ENCODE data around the gene GRHL1. TPM values are rescaled to one million over a fixed set of nuclear protein-coding genes. Genes with fewer than 3 reads are reported as not detected.

Gene GRHL1
- total RNA-seq, 1 experiment from 2014 or later, result 2.5 TPM

GRCh38 chr2:10046931-10047330, 95.4 kb downstream of the GRHL1 start:
- H2BK120ac ChIP-seq (ENCODE audit: low read depth, low read length, poor library complexity, severe bottlenecking), result no peak overlapping the region
- H2BK20ac ChIP-seq (ENCODE audit: low read depth, low read length, poor library complexity, severe bottlenecking), result no peak overlapping the region
- H3K27ac ChIP-seq (ENCODE audit: insufficient read length, low read depth, low read length), result no peak overlapping the region
- H3K23ac ChIP-seq (ENCODE audit: insufficient read length, low read depth, low read length), result no peak overlapping the region
- no peaks in the 10 kb centered on the region for H3K79me1 ChIP-seq (ENCODE audit: insufficient read depth, low read depth, low read length, poor library complexity, severe bottlenecking)
- no peaks in the 10 kb centered on the region; the same call in 1 of the 2 replicates for H3K27me3 ChIP-seq (ENCODE audit: insufficient read depth, low read length)
- peak overlapping the region in 1 of 3 experiments; percentile 41; a peak in 2 of 7 replicates for H3K27ac Mint-ChIP-seq
- no peak overlapping the region for H4K8ac ChIP-seq (replicated peaks; ENCODE audit: insufficient read length, low read depth, low read length)
- H4K20me1 ChIP-seq (ENCODE audit: control insufficient read depth, insufficient read depth, insufficient read length), result no peaks in the 10 kb centered on the region
- no peak overlapping the region for H3K18ac ChIP-seq (ENCODE audit: insufficient read length, low read depth, low read length)
- no peak overlapping the region for H3K4me2 ChIP-seq (ENCODE audit: insufficient read depth, insufficient read length, low read length)
- H2BK12ac ChIP-seq (ENCODE audit: insufficient read length, low read depth, low read length), result no peak overlapping the region
- no peak overlapping the region for H2BK5ac ChIP-seq (ENCODE audit: insufficient read length, low read length)
- H3T11ph ChIP-seq (ENCODE audit: low read length), result no peak overlapping the region
- H3K9ac ChIP-seq (ENCODE audit: extremely low read depth, insufficient read length, low read length), result no peak overlapping the region
- DNase-seq, result no peak
- H2AFZ ChIP-seq (ENCODE audit: low read length), result no peak overlapping the region
- H4K91ac ChIP-seq (ENCODE audit: insufficient read length, low read depth, low read length), result no peak overlapping the region
- H3K56ac ChIP-seq (ENCODE audit: insufficient read length, low read depth, low read length), result no peak overlapping the region
- no peak overlapping the region for H3K4ac ChIP-seq (ENCODE audit: low read depth, low read length)
- TF ChIP-seq CTCF (conservative IDR thresholded peaks at IDR 0.05), result no peak
- H3K4me1 Mint-ChIP-seq, result peaks cover 6 to 25% of the 10 kb centered on the region in 2 experiments
- no peak overlapping the region for H3K4me3 Mint-ChIP-seq
- no peaks in the 10 kb centered on the region for H3K79me2 ChIP-seq (ENCODE audit: insufficient read depth, low read length)
- H3K9me3 Mint-ChIP-seq, result peaks cover 0 to 5% of the 10 kb centered on the region in 2 experiments; a peak in 3 of 5 replicates
- peaks cover 10% of the 10 kb centered on the region for H3K23me2 ChIP-seq (ENCODE audit: insufficient read length, low read depth, low read length, poor library complexity, severe bottlenecking)
- H3K9me3 ChIP-seq (ENCODE audit: control insufficient read depth, low read depth, low read length), result no peaks in the 10 kb centered on the region
- H3K4me1 ChIP-seq (ENCODE audit: insufficient read depth, low read length), result no peaks in the 10 kb centered on the region
- H2AK5ac ChIP-seq (ENCODE audit: insufficient read length, low read length), result no peak overlapping the region
- H3K36me3 Mint-ChIP-seq (ENCODE audit: insufficient read depth in 1 of 3, low read depth in 3 of 3), result peaks cover 25 to 42% (median 39%) of the 10 kb centered on the region in 3 experiments
- WGBS (ENCODE audit: extremely low coverage, insufficient read length, low lambda C conversion rate), result no CpG with 5 or more reads among the region's 7 CpGs
- H4K5ac ChIP-seq (ENCODE audit: insufficient read length, low read depth, low read length), result no peak overlapping the region
- no peak overlapping the region for H3K14ac ChIP-seq (ENCODE audit: insufficient read depth, low read length)
- no peak overlapping the region for H2BK15ac ChIP-seq (ENCODE audit: low read depth, low read length)
- H3K27me3 Mint-ChIP-seq (ENCODE audit: low read depth), result peaks cover 24% of the 10 kb centered on the region
